NCI-H460 (cell line): ENCODE results near the gene SPATA18. TPM values are rescaled to one million over a fixed set of nuclear protein-coding genes. Genes with fewer than 3 reads are reported as not detected.
A peak's percentile ranks its signal among the peaks of the same experiment; 100 is the strongest.

Experiments
- DNase-seq: peaks from one replicate; pipeline ENCODE4 v3.0.0-alpha.2; 2016; ENCODE audit warnings: low read depth; ENCODE audit errors: extremely low read depth
- polyA plus RNA-seq: library from polyadenylated mRNA; depleted of rRNA; stranded (reverse); fragments of >200 nt; gene quantifications from 2 replicates; pipeline ENCODE4 v1.2.3, GENCODE V29; 2014; cell fraction: nucleus; rRNA removed
- total RNA-seq: library from RNA; depleted of rRNA; stranded (reverse); fragments of >200 nt; shearing (Covaris generic); gene quantifications from 2 replicates; pipeline ENCODE4 v1.2.3, GENCODE V29; 2014; rRNA removed

SPATA18 gene, protein sequence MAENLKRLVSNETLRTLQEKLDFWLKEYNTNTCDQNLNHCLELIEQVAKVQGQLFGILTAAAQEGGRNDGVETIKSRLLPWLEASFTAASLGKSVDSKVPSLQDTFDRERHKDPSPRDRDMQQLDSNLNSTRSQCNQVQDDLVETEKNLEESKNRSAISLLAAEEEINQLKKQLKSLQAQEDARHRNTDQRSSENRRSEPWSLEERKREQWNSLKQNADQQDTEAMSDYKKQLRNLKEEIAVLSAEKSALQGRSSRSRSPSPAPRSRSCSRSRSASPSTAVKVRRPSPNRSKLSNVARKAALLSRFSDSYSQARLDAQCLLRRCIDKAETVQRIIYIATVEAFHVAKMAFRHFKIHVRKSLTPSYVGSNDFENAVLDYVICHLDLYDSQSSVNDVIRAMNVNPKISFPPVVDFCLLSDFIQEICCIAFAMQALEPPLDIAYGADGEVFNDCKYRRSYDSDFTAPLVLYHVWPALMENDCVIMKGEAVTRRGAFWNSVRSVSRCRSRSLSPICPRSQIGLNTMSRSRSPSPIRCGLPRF
- 4.1 and 5.7 TPM in 2 replicates for total RNA-seq
- 1.5 and 1.6 TPM in 2 replicates for polyA plus RNA-seq

DNA sequence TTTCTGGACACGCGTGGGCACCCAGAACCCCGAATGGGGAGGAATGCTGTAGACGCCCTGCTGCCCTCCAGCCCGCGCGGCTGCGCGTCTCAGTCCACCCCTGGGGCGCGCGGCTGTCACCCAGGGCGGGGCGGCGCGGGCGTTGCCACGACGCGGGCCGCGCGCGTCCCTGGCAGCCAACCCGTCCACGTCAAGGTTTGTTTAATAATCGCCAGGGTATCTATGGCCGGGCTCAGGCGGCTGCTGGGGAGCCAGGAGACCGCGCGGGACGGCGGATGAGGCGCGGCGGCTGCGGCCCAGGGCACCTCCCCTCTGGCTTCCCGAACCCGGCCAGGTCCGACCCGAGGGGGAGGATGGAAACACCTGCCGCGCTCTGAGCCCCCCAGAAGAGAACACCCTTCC is at the start of gene SPATA18:
Gene SPATA18 (plus strand): TSS at position 92 of the 402 bp plus-strand sequence. CDS start 401 bp downstream, outside the sequence.
- DNase-seq = no peak

DNA sequence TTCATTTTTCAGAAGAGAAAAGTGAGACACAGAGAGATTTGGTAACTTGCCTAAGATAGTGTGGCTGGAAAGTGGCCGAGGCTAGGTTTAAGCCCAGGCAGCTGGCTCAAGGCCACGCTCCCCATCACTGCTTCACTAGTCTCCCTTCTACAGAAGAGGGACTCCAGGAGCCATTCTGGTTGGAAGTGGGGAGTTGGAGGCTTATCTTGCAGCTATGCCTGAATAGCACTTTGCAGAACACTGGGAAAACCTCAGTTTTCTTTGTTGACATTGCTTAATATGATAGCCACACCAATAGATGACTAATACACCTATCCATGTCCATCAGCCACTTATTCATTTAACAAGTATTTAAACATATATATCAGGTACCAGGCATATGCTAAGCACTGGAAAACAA is 49.5 kb upstream of the SPATA18 start:
- no peak for DNase-seq

GRCh38 chr4:52004414-52004813 is 46.7 kb upstream of the SPATA18 start:
- DNase-seq = no peak

- no peak for DNase-seq
These were observed 45.4 kb upstream of the SPATA18 start for GRCh38 chr4:52005604-52006273.

DNA sequence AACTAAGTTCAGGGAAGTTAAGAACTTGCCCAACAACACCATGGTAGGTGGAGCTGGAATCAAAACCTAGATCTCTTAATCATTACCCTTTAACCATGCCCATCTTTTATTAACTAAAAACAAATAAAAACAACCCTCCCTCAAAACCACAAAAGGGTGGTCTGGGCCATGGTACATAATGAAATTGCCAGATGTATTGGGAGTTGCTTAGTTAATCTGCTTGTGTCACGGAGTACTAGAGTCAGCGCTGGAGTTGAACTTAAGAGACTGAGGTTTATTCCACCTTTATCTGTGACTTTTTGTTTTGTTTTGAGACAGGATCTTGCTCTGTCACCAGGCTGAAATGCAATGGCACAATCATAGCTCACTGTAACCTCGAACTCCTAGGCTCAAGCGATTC is 44.2 kb upstream of the SPATA18 start:
- DNase-seq = no peak

- DNase-seq = no peak
These were observed 40.1 kb upstream of the SPATA18 start for GRCh38 chr4:52010986-52011385.

DNA sequence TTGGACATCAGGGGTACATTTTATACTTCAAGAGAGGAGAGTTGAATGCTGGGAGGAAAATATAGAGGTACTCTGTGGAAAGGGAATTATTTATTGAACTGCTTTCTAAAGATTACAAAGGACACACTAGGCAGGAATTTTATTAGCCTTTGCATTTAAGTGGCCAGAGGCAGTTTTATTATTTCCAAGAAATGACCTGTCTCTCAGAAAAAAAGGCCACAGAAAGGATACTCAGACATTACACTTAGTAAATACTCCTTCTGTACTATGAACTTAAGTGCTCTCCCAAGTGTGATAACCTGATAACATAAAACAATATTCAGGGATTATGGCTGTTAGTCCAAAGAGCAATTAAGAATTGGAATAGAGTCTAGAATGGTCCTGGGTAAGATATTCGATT is 38.5 kb upstream of the SPATA18 start:
- no peak for DNase-seq

DNA sequence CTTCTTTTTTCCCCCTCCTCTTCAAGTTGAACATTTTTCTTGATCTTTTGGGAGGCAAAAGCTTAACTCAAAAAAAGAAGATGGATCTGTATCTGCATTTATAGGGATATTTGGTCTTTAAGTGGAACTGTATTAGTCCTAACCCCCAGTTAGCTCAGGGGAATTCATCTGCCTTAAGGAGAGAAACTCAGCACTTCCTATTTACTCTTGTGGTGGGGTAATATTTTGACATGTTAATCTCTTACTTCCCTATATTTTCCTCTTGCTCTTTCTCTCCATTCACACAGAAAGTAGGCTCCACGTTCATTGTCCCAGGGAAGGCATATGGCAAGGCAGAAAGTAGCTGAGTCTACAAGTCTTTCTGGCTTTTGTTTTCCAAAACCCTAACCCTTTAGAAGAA is 36.2 kb upstream of the SPATA18 start:
- no peak for DNase-seq

DNA sequence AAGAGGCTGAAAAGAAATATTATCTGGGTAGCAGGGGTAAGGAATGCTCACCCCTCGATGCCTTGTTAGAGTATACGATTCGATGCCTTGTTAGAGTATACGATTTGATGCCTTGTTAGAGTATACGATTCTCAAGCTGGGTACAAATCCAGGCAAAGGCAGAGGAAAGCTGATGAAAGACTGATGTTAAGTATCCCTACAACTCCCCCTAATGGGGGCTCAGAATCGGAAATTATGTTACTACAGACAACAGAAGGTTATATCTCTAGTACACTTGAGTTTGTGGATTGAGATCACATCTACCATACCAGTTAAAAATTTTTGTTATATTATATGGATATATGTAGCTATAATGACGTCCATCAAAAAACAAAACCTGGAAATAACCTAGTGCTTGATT is 35.7 kb upstream of the SPATA18 start:
- no peak for DNase-seq

GRCh38 chr4:52016981-52017380 is 34.1 kb upstream of the SPATA18 start:
- DNase-seq = no peak

DNA sequence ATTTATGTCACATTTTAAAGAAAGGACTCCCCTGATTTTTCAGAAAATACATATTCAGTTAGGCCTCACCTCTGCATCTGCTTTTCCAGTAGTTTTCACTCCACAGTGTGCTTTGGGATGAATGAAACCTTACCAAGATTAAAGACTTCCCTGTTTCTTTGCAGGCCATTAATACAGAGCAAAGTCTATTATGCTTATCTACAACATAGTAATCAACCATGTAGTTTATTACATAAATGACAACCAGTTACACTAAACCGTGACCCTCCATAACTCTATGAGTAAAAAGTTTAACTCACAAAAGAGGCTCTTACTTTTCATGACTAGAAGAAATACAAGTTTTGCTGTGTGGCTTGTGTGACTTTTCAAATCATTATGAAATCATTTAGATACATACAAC is 33.3 kb upstream of the SPATA18 start:
- DNase-seq = no peak

GRCh38 chr4:52019936-52020657 is 31.0 kb upstream of the SPATA18 start, which contains the start of gene LRRC66:
TSS of gene LRRC66 (minus strand) at chr4:52020363. CDS start at chr4:52017613, 2,750 bp downstream.
- no peak for DNase-seq

- no peak for DNase-seq
These were observed 22.1 kb upstream of the SPATA18 start for GRCh38 chr4:52028970-52029369.

DNA sequence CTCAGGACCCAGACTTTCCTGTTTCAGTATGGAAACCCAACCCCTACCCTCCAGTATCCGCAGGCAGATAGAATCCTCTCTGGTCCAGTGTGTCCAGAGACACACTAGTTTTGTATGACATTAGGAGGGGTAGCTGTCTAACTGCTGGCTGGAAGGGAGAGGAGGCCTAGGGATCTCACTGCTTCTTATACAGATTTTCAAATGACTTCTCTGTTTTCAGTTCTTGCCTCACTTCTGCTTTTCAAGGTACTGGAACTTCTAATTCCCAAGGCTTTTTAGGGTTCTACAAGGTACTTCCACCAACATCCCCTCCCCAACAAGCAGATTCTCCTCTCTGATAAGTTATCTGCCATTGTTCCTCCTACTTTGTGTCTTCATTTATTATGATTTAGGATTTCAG is 19.1 kb upstream of the SPATA18 start:
- DNase-seq = no peak

DNA sequence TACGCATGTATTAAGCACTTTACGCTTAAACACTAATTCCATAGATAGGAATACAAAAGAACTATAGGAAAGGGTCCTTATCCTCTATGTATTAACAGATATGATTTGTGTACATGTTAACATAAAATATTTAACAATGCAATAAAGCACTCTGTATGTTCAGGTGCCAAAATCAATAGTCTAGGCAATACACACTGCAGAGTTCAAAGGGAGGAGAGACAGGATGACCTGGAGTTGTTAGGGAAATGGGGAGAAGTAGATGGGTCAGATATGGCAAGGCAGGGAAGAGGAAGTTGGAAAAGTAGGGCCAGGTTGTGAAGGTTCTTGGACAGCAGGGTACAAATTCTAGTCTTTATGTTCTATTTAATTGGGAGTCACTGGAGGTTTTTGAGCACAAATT is 15.9 kb upstream of the SPATA18 start:
- DNase-seq = no peak

DNA sequence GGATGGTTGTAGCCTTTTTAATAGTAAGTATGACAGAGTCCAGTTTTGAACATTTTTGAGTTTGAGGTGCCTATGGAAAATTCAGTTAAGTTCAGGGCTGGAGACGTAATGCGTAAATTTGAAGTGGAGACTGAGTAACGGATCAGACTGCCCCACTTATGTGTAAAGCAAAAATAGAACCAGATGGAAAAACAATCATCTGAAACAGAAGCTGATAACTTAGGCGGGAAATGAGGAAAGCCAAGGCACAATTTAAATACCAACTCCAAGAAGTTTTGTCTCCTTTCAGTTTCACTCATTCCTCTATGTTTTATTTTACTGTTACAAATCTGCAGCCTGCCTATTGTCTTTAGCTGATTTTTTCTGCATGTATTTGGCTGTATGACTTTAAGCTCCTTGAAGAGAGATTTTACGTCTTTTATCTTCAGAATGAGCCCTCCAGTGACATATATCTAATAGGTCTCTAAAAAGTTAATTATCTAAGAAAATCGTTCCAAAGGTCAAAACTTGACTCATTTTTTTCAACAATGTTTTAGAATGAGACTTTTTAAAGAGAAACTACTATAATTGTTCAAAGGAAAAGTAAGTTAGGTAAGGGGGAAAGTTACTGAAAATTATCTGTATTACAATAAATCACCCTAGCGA is 14.1 kb upstream of the SPATA18 start:
- DNase-seq = no peak

DNA sequence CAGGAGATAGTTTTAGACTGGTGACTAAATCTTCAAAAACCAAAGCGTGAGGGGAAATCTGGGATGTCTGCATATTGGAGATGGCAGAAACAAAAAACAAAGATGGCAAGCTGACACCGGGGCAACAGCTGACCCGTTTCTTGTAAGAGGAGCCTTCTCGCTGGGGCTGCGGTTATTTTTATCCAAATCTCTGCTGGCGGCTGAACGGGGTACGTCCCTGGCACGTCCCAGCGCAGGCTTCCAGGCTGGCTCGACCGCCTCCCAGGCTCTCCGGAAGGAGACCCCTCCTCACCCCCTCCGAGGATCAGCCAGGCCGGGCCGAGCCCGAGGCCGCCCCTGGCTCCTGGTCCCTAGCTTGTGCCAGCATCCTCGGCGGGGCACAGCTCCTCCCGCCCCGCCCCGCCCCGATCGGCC is 13.4 kb upstream of the SPATA18 start:
- no peak for DNase-seq

DNA sequence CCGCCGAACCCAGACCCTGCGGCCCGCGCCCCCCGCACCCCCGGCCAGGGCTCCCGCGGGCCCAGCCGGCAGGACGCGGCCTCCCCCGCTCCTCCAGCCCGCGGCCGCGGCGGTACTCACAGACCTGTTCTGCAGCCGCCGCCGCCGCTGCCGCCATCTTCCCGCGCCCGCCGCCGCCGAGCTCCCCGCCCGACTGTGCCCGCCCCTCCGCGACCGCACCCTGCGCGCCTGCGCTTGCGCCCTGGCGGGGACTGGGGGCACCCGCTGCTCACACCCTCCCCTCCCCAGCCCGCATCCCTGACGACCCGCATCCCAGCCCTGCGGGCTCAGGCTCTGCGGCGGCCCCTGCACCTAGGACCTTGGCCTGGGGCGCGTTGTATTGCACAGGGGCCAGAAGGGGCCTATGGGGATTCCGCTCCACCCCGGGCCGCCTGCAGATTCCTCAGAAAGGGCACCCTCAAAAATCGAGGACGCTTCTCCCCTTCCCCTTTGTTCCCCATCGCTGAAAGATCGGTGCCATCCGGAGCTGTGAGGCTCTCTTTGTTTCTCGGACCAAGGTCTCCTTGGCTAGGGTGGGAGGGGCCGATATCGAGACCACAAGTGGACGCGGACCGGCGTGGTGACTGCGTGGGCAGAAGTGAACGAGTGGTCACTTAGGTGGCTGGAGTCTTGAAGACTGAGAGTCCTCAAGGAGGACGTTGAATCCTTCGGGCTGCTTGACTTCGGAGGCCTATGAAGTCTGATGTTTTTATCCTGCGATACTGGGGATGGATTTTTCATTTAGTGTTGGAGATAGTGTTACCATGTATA is 12.8 kb upstream of the SPATA18 start, which contains the start of gene SGCB:
Gene SGCB (minus strand): TSS at position 197 of the 810 bp plus-strand sequence. CDS start 40 bp downstream, at position 157.
- DNase-seq = peak; percentile 24

GRCh38 chr4:52045028-52045427 is 6.1 kb upstream of the SPATA18 start:
- no peak for DNase-seq
